ENCODE measurements around the gene NTHL1.
A peak's percentile ranks its signal among the peaks of the same experiment; 100 is the strongest.

The NTHL1 gene

GRCh38 chr16:2027024-2028010, 20.3 kb downstream of the NTHL1 start:
- no peak for DNase-seq (ENCODE audit: extremely low spot score)
- ChIA-PET CTCF (interaction anchor here (0.7 to 1.3 kb wide), 2 partner anchors 45 to 113 kb away, joined by 3 to 5 read pairs; no protein-coding TSS in a partner anchor), POLR2A (interaction anchor here (1.0 to 3.4 kb wide), 10 partner anchors 12 to 188 kb away, joined by 3 to 15 read pairs (median 6); partner anchors contain the start of genes MSRB1, NTHL1, RPS2 and TRAF7)
- no peak for TF ChIP-seq BHLHE40 (IDR thresholded peaks at IDR 0.05; ENCODE audit: borderline replicate concordance)
- TF ChIP-seq ARNT (IDR thresholded peaks at IDR 0.05) = no peak
- TF ChIP-seq HDGF (IDR thresholded peaks at IDR 0.05; ENCODE audit: borderline replicate concordance) = no peak
- TF ChIP-seq FOXK2 (IDR thresholded peaks at IDR 0.05) = no peak
- no peak for TF ChIP-seq FOXM1 (IDR thresholded peaks at IDR 0.05; ENCODE audit: borderline replicate concordance)
- TF ChIP-seq L3MBTL2 (conservative IDR thresholded peaks at IDR 0.05) = no peak
- no peak for TF ChIP-seq NFRKB (IDR thresholded peaks at IDR 0.05)
- TF ChIP-seq ELF4 (IDR thresholded peaks at IDR 0.05) = no peak
- no peak for TF ChIP-seq PKNOX1 (IDR thresholded peaks at IDR 0.05)
- no peak for TF ChIP-seq LEF1 (IDR thresholded peaks at IDR 0.05; ENCODE audit: borderline replicate concordance)
- no peak for TF ChIP-seq FOXA1 (IDR thresholded peaks at IDR 0.05)
- TF ChIP-seq SUZ12 (IDR thresholded peaks at IDR 0.05) = no peak
- no peak for TF ChIP-seq SP1 (IDR thresholded peaks at IDR 0.05)
- no peak for TF ChIP-seq TARDBP (IDR thresholded peaks at IDR 0.05)

- ChIA-PET CTCF (interaction anchor here (0.5 to 1.3 kb wide), 2 partner anchors 44 to 132 kb away, joined by 3 to 5 read pairs; no protein-coding TSS in a partner anchor), POLR2A (interaction anchor here (1.2 to 3.4 kb wide), 5 partner anchors 15 to 129 kb away, joined by 3 to 15 read pairs (median 7); partner anchors contain the start of genes RPS2 and TRAF7)
- TF ChIP-seq FOXK2 (IDR thresholded peaks at IDR 0.05) = no peak
- peak; percentile 77 for DNase-seq (ENCODE audit: extremely low spot score)
Observed at GRCh38 chr16:2026461-2027023, 21.1 kb downstream of the NTHL1 start, which contains the start of gene NHERF2. Gene NHERF2, plus strand, starts transcription at chr16:2026902. Its CDS starts 104 bp downstream, at chr16:2027006.

GRCh38 chr16:2025878-2026460, 21.7 kb downstream of the NTHL1 start:
- CTCF ChIA-PET = interaction anchor here (0.5 to 1.3 kb wide), 2 partner anchors 44 to 133 kb away, joined by 3 to 5 read pairs; no protein-coding TSS in a partner anchor
- no peak for DNase-seq (ENCODE audit: extremely low spot score)
- TF ChIP-seq L3MBTL2 (conservative IDR thresholded peaks at IDR 0.05) (no peak), LEF1 (IDR thresholded peaks at IDR 0.05; ENCODE audit: borderline replicate concordance) (no peak), FOXM1 (IDR thresholded peaks at IDR 0.05; ENCODE audit: borderline replicate concordance) (no peak), HDGF (IDR thresholded peaks at IDR 0.05; ENCODE audit: borderline replicate concordance) (no peak), BHLHE40 (IDR thresholded peaks at IDR 0.05; ENCODE audit: borderline replicate concordance) (no peak), SUZ12 (IDR thresholded peaks at IDR 0.05) (no peak), TARDBP (IDR thresholded peaks at IDR 0.05) (no peak)
- POLR2A ChIA-PET = interaction anchor here (1.6 to 3.4 kb wide), 4 partner anchors 16 to 129 kb away, joined by 5 to 15 read pairs (median 8); partner anchors contain the start of genes RPS2 and TRAF7

- ChIA-PET CTCF (no interaction called here), POLR2A (interaction anchor here (3.4 kb wide), 1 partner anchor 61 kb away, joined by 15 read pairs; the partner anchor contains the start of gene RPS2)
- DNase-seq (ENCODE audit: extremely low spot score) = no peak
- TF ChIP-seq FOXA1 (IDR thresholded peaks at IDR 0.05) (no peak), NFRKB (IDR thresholded peaks at IDR 0.05) (no peak), FOXK2 (IDR thresholded peaks at IDR 0.05) (no peak), HDGF (IDR thresholded peaks at IDR 0.05; ENCODE audit: borderline replicate concordance) (no peak), SP1 (IDR thresholded peaks at IDR 0.05) (no peak), SUZ12 (IDR thresholded peaks at IDR 0.05) (no peak), TARDBP (IDR thresholded peaks at IDR 0.05) (no peak), PKNOX1 (IDR thresholded peaks at IDR 0.05) (no peak), FOXM1 (IDR thresholded peaks at IDR 0.05; ENCODE audit: borderline replicate concordance) (no peak), CTBP1 (IDR thresholded peaks at IDR 0.05; ENCODE audit: borderline replicate concordance) (no peak), BHLHE40 (IDR thresholded peaks at IDR 0.05; ENCODE audit: borderline replicate concordance) (no peak), LEF1 (IDR thresholded peaks at IDR 0.05; ENCODE audit: borderline replicate concordance) (no peak), ARNT (IDR thresholded peaks at IDR 0.05) (no peak), L3MBTL2 (conservative IDR thresholded peaks at IDR 0.05) (no peak), ZNF384 (IDR thresholded peaks at IDR 0.05) (no peak)
Observed at GRCh38 chr16:2025251-2025650, 22.4 kb downstream of the NTHL1 start.

- POLR2A ChIA-PET = interaction anchor here (1.4 to 1.7 kb wide), 4 partner anchors 23 to 131 kb away, joined by 3 to 8 read pairs (median 6); partner anchors contain the start of genes NTHL1, RPS2, TRAF7 and TSC2
- no peak for TF ChIP-seq CTBP1 (IDR thresholded peaks at IDR 0.05; ENCODE audit: borderline replicate concordance)
- TF ChIP-seq SUZ12 (IDR thresholded peaks at IDR 0.05) = no peak
- TF ChIP-seq SP1 (IDR thresholded peaks at IDR 0.05) = no peak
- no peak for TF ChIP-seq ELF4 (IDR thresholded peaks at IDR 0.05)
- no peak for TF ChIP-seq HDGF (IDR thresholded peaks at IDR 0.05; ENCODE audit: borderline replicate concordance)
- no peak for TF ChIP-seq FOXM1 (IDR thresholded peaks at IDR 0.05; ENCODE audit: borderline replicate concordance)
- TF ChIP-seq FOXA1 (IDR thresholded peaks at IDR 0.05) = no peak
- no peak for TF ChIP-seq ARNT (IDR thresholded peaks at IDR 0.05)
- no peak for TF ChIP-seq L3MBTL2 (conservative IDR thresholded peaks at IDR 0.05)
- no peak for TF ChIP-seq FOXK2 (IDR thresholded peaks at IDR 0.05)
- no peak for TF ChIP-seq BHLHE40 (IDR thresholded peaks at IDR 0.05; ENCODE audit: borderline replicate concordance)
- CTCF ChIA-PET = interaction anchor here (0.5 to 1.0 kb wide), 4 partner anchors 35 to 123 kb away, joined by 3 read pairs; no protein-coding TSS in a partner anchor
- no peak for DNase-seq (ENCODE audit: extremely low spot score)
Observed at GRCh38 chr16:2024032-2024420, 23.6 kb downstream of the NTHL1 start.

Data from HEK293T (cell line).